H9 (cell line): ENCODE measurements around the gene FBXW9. TPM values are rescaled to one million over a fixed set of nuclear protein-coding genes. Genes with fewer than 3 reads are reported as not detected.

Experiments
- DNase-seq: peaks from one replicate; pipeline ENCODE4 v3.0.0-alpha.2; 2017
- H2AFZ ChIP-seq: one replicate; pipeline ENCODE4 v1.6.1; 2013; ENCODE audit warnings: mild to moderate bottlenecking, low read length, control low read depth, moderate library complexity
- H2AK5ac ChIP-seq: 2 replicates; pipeline ENCODE4 v1.6.1; 2013; ENCODE audit warnings: low read length, control low read depth, mixed read lengths; ENCODE audit not compliant: insufficient read length
- H2BK120ac ChIP-seq: one replicate; pipeline ENCODE4 v1.6.1; 2013; ENCODE audit warnings: low read depth, mild to moderate bottlenecking, low read length, control low read depth, inconsistent platforms; ENCODE audit not compliant: poor library complexity, severe bottlenecking
- H2BK12ac ChIP-seq: 2 replicates; pipeline ENCODE4 v1.6.1; 2013; ENCODE audit warnings: low read length, control low read depth, mixed read lengths, low read depth; ENCODE audit not compliant: insufficient read length
- H2BK15ac ChIP-seq: 2 replicates; pipeline ENCODE4 v1.6.1; 2013; ENCODE audit warnings: low read depth, low read length, control low read depth
- H2BK20ac ChIP-seq: one replicate; pipeline ENCODE4 v1.6.1; 2013; ENCODE audit warnings: low read depth, mild to moderate bottlenecking, low read length, control low read depth, inconsistent platforms; ENCODE audit not compliant: poor library complexity, severe bottlenecking
- H2BK5ac ChIP-seq: 2 replicates; pipeline ENCODE4 v1.6.1; 2013; ENCODE audit warnings: low read length, control low read depth, mixed read lengths; ENCODE audit not compliant: insufficient read length
- H3K14ac ChIP-seq: 2 replicates; pipeline ENCODE4 v1.6.1; 2013; ENCODE audit warnings: low read length, control low read depth; ENCODE audit not compliant: insufficient read depth
- H3K18ac ChIP-seq: 2 replicates; pipeline ENCODE4 v1.6.1; 2013; ENCODE audit warnings: low read depth, mild to moderate bottlenecking, mixed read lengths, low read length, control low read depth; ENCODE audit not compliant: insufficient read length
- H3K23ac ChIP-seq: 2 replicates; pipeline ENCODE4 v1.6.1; 2013; ENCODE audit warnings: low read length, control low read depth, mixed read lengths, low read depth; ENCODE audit not compliant: insufficient read length
- H3K23me2 ChIP-seq: 2 replicates; pipeline ENCODE4 v1.6.1; 2013; ENCODE audit warnings: low read depth, mild to moderate bottlenecking, mixed read lengths, low read length, control low read depth; ENCODE audit not compliant: insufficient read length, poor library complexity, severe bottlenecking
- H3K27ac ChIP-seq: 2 replicates; pipeline ENCODE4 v1.5.1; 2013; ENCODE audit warnings: low read length, control low read depth, mixed read lengths, low read depth; ENCODE audit not compliant: insufficient read length
- H3K27me3 ChIP-seq: 2 replicates; pipeline ENCODE4 v1.6.1; 2013; ENCODE audit warnings: low read length, control low read depth, inconsistent platforms; ENCODE audit not compliant: insufficient read depth
- H3K4ac ChIP-seq: 2 replicates; pipeline ENCODE4 v1.6.1; 2013; ENCODE audit warnings: low read depth, mild to moderate bottlenecking, control low read depth, inconsistent platforms, low read length, moderate library complexity
- H3K4me1 ChIP-seq: 2 replicates; pipeline ENCODE4 v1.6.1; 2013; ENCODE audit warnings: low read length, control low read depth, inconsistent platforms; ENCODE audit not compliant: insufficient read depth
- H3K4me2 ChIP-seq: 2 replicates; pipeline ENCODE4 v1.6.1; 2013; ENCODE audit warnings: low read length, control low read depth, mixed read lengths; ENCODE audit not compliant: insufficient read length, insufficient read depth
- H3K56ac ChIP-seq: 2 replicates; pipeline ENCODE4 v1.6.1; 2013; ENCODE audit warnings: low read depth, mild to moderate bottlenecking, mixed read lengths, low read length, control low read depth; ENCODE audit not compliant: insufficient read length
- H3K79me1 ChIP-seq: 2 replicates; pipeline ENCODE4 v1.6.1; 2013; ENCODE audit warnings: low read depth, mild to moderate bottlenecking, moderate library complexity, low read length, control low read depth, inconsistent platforms; ENCODE audit not compliant: insufficient read depth, poor library complexity, severe bottlenecking
- H3K79me2 ChIP-seq: 2 replicates; pipeline ENCODE4 v1.6.1; 2013; ENCODE audit warnings: low read length, control low read depth, inconsistent platforms; ENCODE audit not compliant: insufficient read depth
- H3K9ac ChIP-seq: 2 replicates; pipeline ENCODE4 v1.6.1; 2013; ENCODE audit warnings: low read length, control low read depth, mixed read lengths; ENCODE audit not compliant: insufficient read length; ENCODE audit errors: extremely low read depth
- H3K9me3 ChIP-seq: one replicate; pipeline ENCODE4 v1.6.1; 2013; ENCODE audit warnings: low read depth, low read length, inconsistent platforms; ENCODE audit not compliant: control insufficient read depth
- H3T11ph ChIP-seq: one replicate; pipeline ENCODE4 v1.6.1; 2013; ENCODE audit warnings: mild to moderate bottlenecking, low read length, control low read depth, inconsistent platforms
- H4K20me1 ChIP-seq: one replicate; pipeline ENCODE4 v1.6.1; 2013; ENCODE audit not compliant: control insufficient read depth, insufficient read length, insufficient read depth
- H4K5ac ChIP-seq: 2 replicates; pipeline ENCODE4 v1.6.1; 2013; ENCODE audit warnings: low read depth, mild to moderate bottlenecking, mixed read lengths, low read length, control low read depth; ENCODE audit not compliant: insufficient read length
- H4K8ac ChIP-seq: replicated peaks from 2 replicates; pipeline ENCODE4 v1.6.1; 2013; ENCODE audit warnings: low read length, control low read depth, mixed read lengths, low read depth; ENCODE audit not compliant: insufficient read length
- H4K91ac ChIP-seq: 2 replicates; pipeline ENCODE4 v1.6.1; 2013; ENCODE audit warnings: low read depth, mild to moderate bottlenecking, moderate library complexity, mixed read lengths, low read length, control low read depth; ENCODE audit not compliant: insufficient read length
- H3K27ac Mint-ChIP-seq, 3 experiments: 2 replicates in 2 of 3; 3 replicates in 1 of 3; pipeline ENCODE4 v1.8.0; 2020 to 2021; ENCODE audit warnings: mixed read lengths in 3 of 3, mild to moderate bottlenecking in 1 of 3, moderate library complexity in 1 of 3
- H3K27me3 Mint-ChIP-seq: 2 replicates; pipeline ENCODE4 v1.8.0; 2021; ENCODE audit warnings: low read depth, mild to moderate bottlenecking, moderate library complexity, mixed read lengths
- H3K36me3 Mint-ChIP-seq, 3 experiments: 2 replicates in 2 of 3; 3 replicates in 1 of 3; pipeline ENCODE4 v1.8.0; 2020 to 2021; ENCODE audit warnings: low read depth in 3 of 3, mixed read lengths in 3 of 3; ENCODE audit not compliant: insufficient read depth in 1 of 3
- H3K4me1 Mint-ChIP-seq, 2 experiments: 2 replicates each; pipeline ENCODE4 v1.8.0; 2020; ENCODE audit warnings: mixed read lengths in 2 of 2
- H3K4me3 Mint-ChIP-seq, 2 experiments: 2 replicates in 1 of 2; 3 replicates in 1 of 2; pipeline ENCODE4 v1.8.0; 2020 to 2021; ENCODE audit warnings: mild to moderate bottlenecking in 2 of 2, mixed read lengths in 2 of 2, moderate library complexity in 1 of 2
- H3K9me3 Mint-ChIP-seq, 2 experiments: 2 replicates in 1 of 2; 3 replicates in 1 of 2; pipeline ENCODE4 v1.8.0; 2020; ENCODE audit warnings: mild to moderate bottlenecking in 2 of 2, mixed read lengths in 2 of 2, moderate library complexity in 1 of 2
- CTCF ChIP-seq: fragments of 200-600 bp; sonication (generic); conservative IDR thresholded peaks from 3 replicates; pipeline ENCODE4 v1.8.0; 2021; ENCODE audit warnings: antibody characterized with exemption, mild to moderate bottlenecking
- WGBS: extraction: QIAGEN DNeasy Blood & Tissue Kit; methylation state at CpG from one replicate; pipeline ENCODE4 v1.1.7; 2013; ENCODE audit warnings: missing lambda C conversion rate, low lambda C conversion rate, mixed read lengths; ENCODE audit not compliant: insufficient read length; ENCODE audit errors: extremely low coverage; 5-methylcytosine and 5-hydroxymethylcytosine counted together
- total RNA-seq: library from RNA; stranded (reverse); gene quantifications from 2 replicates; pipeline ENCODE4 v1.2.1, GENCODE V29; 2021

FBXW9 gene
- total RNA-seq, 1 experiment from 2014 or later, result 11.7 TPM

GRCh38 chr19:12665281-12665573 lies 31.2 kb downstream of the FBXW9 start:
- H4K20me1 ChIP-seq, result no peaks in the 10 kb centered on the region
- no peak overlapping the region for H4K8ac ChIP-seq
- no peaks in the 10 kb centered on the region for H3K79me1 ChIP-seq
- no peak overlapping the region for H3K9ac ChIP-seq
- H2BK20ac ChIP-seq, result no peak overlapping the region
- no peak overlapping the region for H3K27ac Mint-ChIP-seq
- H3K4me3 Mint-ChIP-seq, result peak overlapping the region; percentile 37 to 93; a peak in 4 of 5 replicates
- peaks cover 3 to 34% (median 31%) of the 10 kb centered on the region in 3 experiments; a peak in 6 of 7 replicates for H3K36me3 Mint-ChIP-seq
- no peak overlapping the region for H4K5ac ChIP-seq
- no peak overlapping the region for H3K4ac ChIP-seq
- H3K27me3 ChIP-seq, result no peaks in the 10 kb centered on the region
- H3K9me3 Mint-ChIP-seq, result peaks cover 0 to 1% of the 10 kb centered on the region in 2 experiments; a peak in 2 of 5 replicates
- no peak overlapping the region for H2AFZ ChIP-seq
- peaks cover 24 to 41% of the 10 kb centered on the region in 2 experiments for H3K4me1 Mint-ChIP-seq
- no peaks in the 10 kb centered on the region for H3K4me1 ChIP-seq
- no peak overlapping the region for H3K4me2 ChIP-seq
- no peak overlapping the region for H2BK15ac ChIP-seq
- no peak for DNase-seq
- H4K91ac ChIP-seq, result no peak overlapping the region
- no peaks in the 10 kb centered on the region for H3K79me2 ChIP-seq
- no peak overlapping the region for H3K14ac ChIP-seq
- no peak overlapping the region for H3K56ac ChIP-seq
- no peak overlapping the region for H2AK5ac ChIP-seq
- H3K18ac ChIP-seq, result no peak overlapping the region
- H3K9me3 ChIP-seq, result no peaks in the 10 kb centered on the region
- no CpG with 5 or more reads among the region's 10 CpGs for WGBS
- no peak overlapping the region for H3K23ac ChIP-seq
- H2BK12ac ChIP-seq, result no peak overlapping the region
- H3K23me2 ChIP-seq, result peaks cover 23% of the 10 kb centered on the region
- H2BK5ac ChIP-seq, result no peak overlapping the region
- no peak overlapping the region for H2BK120ac ChIP-seq
- no peak overlapping the region for H3K27ac ChIP-seq
- peaks cover 2% of the 10 kb centered on the region for H3K27me3 Mint-ChIP-seq
- TF ChIP-seq CTCF, result no peak
- no peak overlapping the region for H3T11ph ChIP-seq
